Eye (tissue), 1 donor: Measurements from ENCODE around the gene ELMO1.

ENCODE experiments used
- DNase-seq: peaks from one replicate; pipeline ENCODE4 v3.0.0-alpha.2; 2015

Gene ELMO1

GRCh38 chr7:37076668-37077067 is 372.0 kb downstream of the ELMO1 start:
- no peak for DNase-seq

- DNase-seq, result no peak
Observed at GRCh38 chr7:37074370-37074769, 374.3 kb downstream of the ELMO1 start.

GRCh38 chr7:37071124-37071523 is 377.5 kb downstream of the ELMO1 start:
- DNase-seq, result no peak

- no peak for DNase-seq
Observed at GRCh38 chr7:37070471-37070870, 378.2 kb downstream of the ELMO1 start.

GRCh38 chr7:37070031-37070430 is 378.6 kb downstream of the ELMO1 start:
- no peak for DNase-seq

GRCh38 chr7:37069336-37069735 is 379.3 kb downstream of the ELMO1 start:
- no peak for DNase-seq

GRCh38 chr7:37068902-37069301 is 379.8 kb downstream of the ELMO1 start:
- DNase-seq, result no peak

- DNase-seq, result peak; percentile 7
Observed at GRCh38 chr7:37068038-37068437, 380.6 kb downstream of the ELMO1 start.

- no peak for DNase-seq
Observed at GRCh38 chr7:37065779-37066271, 382.8 kb downstream of the ELMO1 start.

GRCh38 chr7:37062560-37062859 is 386.2 kb downstream of the ELMO1 start:
- no peak for DNase-seq

GRCh38 chr7:37061849-37062559 is 386.7 kb downstream of the ELMO1 start:
- DNase-seq, result no peak

- DNase-seq, result no peak
Observed at GRCh38 chr7:37056234-37056912, 392.3 kb downstream of the ELMO1 start.

GRCh38 chr7:37054624-37055241 is 393.9 kb downstream of the ELMO1 start:
- DNase-seq, result no peak

- DNase-seq, result peak; percentile 76
Observed at GRCh38 chr7:37052705-37053104, 396.0 kb downstream of the ELMO1 start.

- DNase-seq, result no peak
Observed at GRCh38 chr7:37050801-37051200, 397.9 kb downstream of the ELMO1 start.

GRCh38 chr7:37048674-37049073 is 400.0 kb downstream of the ELMO1 start:
- DNase-seq, result no peak

- DNase-seq, result no peak
Observed at GRCh38 chr7:37047260-37047659, 401.4 kb downstream of the ELMO1 start.

- DNase-seq, result no peak
Observed at GRCh38 chr7:37046531-37047079, 402.1 kb downstream of the ELMO1 start.

GRCh38 chr7:37045681-37046179 is 402.9 kb downstream of the ELMO1 start:
- DNase-seq, result no peak

- no peak for DNase-seq
Observed at GRCh38 chr7:37041461-37041860, 407.2 kb downstream of the ELMO1 start.

GRCh38 chr7:37040330-37040729 is 408.3 kb downstream of the ELMO1 start:
- no peak for DNase-seq

- DNase-seq, result no peak
Observed at GRCh38 chr7:37039131-37039749, 409.4 kb downstream of the ELMO1 start.

GRCh38 chr7:37038706-37039105 is 410.0 kb downstream of the ELMO1 start:
- DNase-seq, result no peak
